HG02870 (cell line): ENCODE measurements around the gene TIMM17A.
A peak's percentile ranks its signal among the peaks of the same experiment; 100 is the strongest.

Experiments used
- ATAC-seq: cut with Tn5 transposase; IDR thresholded peaks from one replicate; pipeline ENCODE4 v1.9.1; 2021; ENCODE audit warnings: mild to moderate bottlenecking, moderate library complexity; ENCODE audit not compliant: unreplicated experiment

Gene TIMM17A

DNA sequence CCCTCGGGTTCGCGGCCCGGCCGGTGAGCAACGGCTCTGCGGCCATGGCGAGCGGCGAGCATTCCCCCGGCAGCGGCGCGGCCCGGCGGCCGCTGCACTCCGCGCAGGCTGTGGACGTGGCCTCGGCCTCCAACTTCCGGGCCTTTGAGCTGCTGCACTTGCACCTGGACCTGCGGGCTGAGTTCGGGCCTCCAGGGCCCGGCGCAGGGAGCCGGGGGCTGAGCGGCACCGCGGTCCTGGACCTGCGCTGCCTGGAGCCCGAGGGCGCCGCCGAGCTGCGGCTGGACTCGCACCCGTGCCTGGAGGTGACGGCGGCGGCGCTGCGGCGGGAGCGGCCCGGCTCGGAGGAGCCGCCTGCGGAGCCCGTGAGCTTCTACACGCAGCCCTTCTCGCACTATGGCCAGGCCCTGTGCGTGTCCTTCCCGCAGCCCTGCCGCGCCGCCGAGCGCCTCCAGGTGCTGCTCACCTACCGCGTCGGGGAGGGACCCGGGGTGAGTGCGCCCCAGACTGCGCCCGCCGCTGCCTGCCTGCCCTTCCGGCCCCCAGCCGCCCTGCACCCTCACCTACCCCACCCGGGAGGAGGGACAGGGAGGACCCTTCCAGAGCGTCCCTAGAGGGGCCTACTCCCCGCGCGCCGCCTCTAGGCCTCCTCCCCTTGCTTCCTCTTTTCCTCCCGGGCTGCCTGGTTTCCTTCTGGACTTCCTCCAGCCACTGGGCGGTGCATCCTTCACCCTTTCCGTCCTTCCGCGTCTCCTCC, 27.5 kb downstream of the TIMM17A start, which contains the start of gene RNPEP:
Gene RNPEP, plus strand, starts transcription at position 26 of the 757 bp plus-strand sequence. Its CDS starts 19 bp downstream, at position 45.
- peak; percentile 72 for ATAC-seq

GRCh38 chr1:201983380-201983805, 28.1 kb downstream of the TIMM17A start:
- no peak for ATAC-seq

DNA sequence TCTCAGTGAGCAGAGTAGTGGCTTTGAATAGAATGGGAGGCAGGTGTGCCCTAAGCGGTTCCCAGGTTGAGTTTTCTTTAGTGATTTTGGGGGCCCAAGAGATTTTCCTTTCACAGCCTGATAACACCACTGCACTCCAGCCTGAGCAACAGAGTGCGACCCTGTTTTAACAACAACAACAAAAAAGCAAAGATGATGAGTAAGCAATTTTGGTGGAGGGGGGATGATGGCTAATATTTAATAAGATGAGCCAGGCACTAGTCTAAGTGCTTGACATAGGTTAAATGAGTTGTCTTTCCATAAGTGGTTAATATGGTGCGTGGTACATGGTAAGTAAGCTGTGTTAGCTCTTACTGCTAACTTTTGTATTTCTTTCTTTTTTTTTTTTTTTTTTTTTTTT, 29.1 kb downstream of the TIMM17A start:
- no peak for ATAC-seq

DNA sequence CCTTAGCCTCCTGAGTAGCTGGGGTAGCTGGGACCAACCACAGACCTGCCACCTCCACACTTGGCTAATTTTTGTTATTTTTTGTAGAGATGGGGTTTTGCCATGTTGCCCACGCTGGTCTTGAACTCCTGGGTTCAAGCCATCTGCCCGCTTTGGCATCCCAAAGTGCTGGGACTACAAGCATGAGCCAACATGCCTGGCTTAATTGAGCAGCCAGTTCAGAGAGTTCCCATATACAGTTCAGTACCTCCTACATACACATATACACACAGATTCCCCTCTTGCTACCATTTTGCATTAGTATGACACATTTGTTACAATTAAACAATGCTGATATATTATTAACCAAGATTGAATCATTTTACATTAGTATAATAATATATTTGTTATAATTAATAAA, 30.1 kb downstream of the TIMM17A start:
- no peak for ATAC-seq

GRCh38 chr1:201988601-201989000, 33.3 kb downstream of the TIMM17A start:
- ATAC-seq = no peak

DNA sequence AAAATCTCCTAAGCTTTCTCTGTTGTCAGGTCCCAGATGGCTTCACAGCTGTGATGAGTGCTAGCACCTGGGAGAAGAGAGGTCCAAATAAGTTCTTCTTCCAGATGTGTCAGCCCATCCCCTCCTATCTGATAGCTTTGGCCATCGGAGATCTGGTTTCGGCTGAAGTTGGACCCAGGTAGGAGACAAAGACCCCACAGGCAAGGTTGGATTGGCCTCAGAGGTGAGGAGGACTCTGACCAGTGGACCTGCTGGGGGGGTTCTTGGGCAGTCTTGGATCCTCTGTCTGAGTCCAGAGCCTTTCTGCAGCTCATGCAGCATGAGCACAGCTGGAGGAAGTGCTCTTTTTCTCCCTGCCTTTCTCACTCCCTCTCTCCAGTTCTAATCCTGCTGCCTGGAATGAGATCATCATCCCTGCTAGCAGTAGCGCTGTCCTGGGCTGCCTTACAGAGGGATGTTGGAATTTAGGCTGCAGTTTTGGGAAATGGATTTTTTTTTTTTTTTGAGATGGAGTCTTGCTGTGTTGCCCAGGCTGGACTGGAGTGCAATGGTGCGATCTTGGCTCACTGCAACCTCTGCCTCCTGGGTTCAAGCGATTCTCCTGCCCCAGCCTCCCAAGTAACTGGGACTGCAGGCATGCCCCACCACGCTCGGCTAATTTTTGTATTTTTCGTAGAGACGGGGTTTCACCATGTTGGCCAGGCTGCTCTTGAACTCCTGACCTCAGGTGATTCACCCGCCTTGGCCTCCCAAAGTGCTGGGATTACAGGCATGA, 34.2 kb downstream of the TIMM17A start:
- ATAC-seq = no peak

GRCh38 chr1:201990427-201990826, 35.1 kb downstream of the TIMM17A start:
- ATAC-seq = no peak

DNA sequence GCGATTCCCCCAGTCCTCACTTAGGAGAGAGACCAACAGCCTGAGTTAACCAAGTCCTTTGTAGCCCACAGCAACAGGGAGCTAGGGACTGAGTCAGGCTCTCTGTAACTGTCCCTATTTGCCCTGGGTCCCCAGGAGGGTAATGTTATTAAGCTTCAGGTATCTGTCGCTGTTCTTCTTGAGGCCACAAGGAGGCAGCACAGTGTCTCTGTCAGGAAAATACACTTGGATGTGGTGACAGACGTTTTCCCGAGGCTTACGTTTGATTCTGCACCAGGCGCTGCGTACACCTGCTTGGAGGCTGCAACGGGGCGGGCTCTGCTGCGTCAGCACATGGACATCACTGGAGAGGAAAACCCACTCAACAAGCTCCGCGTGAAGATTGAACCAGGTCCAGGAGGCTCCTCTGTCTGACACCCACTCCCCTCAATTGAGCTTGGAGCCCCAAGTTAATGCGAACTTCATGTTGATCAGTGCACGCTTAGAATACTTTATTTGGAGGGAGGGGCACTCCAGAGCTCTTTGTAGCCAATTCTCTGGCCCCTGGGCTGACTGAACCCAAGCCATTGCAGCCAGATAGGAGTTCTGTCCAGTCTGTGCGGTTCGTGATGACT, 44.4 kb downstream of the TIMM17A start:
- no peak for ATAC-seq

- no peak for ATAC-seq
These were observed 47.2 kb downstream of the TIMM17A start for GRCh38 chr1:202002507-202002906.

GRCh38 chr1:202004711-202005110, 49.4 kb downstream of the TIMM17A start:
- no peak for ATAC-seq

GRCh38 chr1:202005958-202006357, 50.7 kb downstream of the TIMM17A start:
- ATAC-seq = no peak

GRCh38 chr1:202007304-202007703, 52.0 kb downstream of the TIMM17A start:
- ATAC-seq = no peak

- no peak for ATAC-seq
These were observed 52.6 kb downstream of the TIMM17A start for GRCh38 chr1:202007805-202008489.

DNA sequence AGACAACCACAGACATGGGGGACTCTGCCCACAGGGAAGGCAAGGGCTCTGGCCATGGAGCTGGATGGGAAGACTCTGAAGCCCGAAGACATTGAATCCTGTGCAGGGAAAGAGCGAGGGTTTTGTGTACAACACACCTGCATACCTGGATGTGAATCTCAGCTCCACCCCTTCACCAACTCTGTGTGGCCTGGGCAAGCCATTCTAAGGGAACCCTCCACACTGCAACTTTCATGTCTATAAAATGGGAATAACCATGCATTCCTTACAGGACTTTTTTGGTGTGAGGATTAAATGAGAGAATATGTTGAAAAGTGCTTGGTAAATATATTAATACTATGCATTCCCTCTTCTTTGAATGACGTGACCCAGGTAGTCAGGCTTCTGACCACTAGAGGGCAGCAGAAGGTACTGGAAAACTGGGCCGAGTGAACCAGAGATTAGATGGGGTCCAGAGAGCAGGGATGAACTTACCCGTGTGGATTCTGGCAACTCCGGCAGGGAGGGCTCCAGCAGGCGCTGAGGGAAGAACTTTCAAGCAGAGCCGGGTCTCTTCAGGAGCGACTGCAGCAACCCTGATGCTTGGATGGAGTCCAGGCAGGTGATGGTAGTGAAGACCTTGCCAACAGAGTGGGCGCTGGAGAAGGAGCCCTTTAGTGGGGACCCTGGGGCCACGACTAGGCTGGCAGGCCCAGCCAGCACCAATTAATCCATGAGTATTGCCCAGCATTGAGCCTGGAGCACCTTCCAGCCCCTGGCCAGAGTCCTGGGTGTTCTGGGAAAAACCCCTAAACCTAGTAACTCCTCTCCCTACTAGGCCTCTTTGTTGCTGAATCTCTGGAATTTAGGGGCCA, 54.2 kb downstream of the TIMM17A start:
- ATAC-seq = no peak

- peak; percentile 79 for ATAC-seq
These were observed 55.1 kb downstream of the TIMM17A start, which contains the start of gene ELF3 for GRCh38 chr1:202010180-202011015. Gene ELF3, plus strand, starts transcription at chr1:202010587. Its CDS starts 550 bp downstream, at chr1:202011137.

DNA sequence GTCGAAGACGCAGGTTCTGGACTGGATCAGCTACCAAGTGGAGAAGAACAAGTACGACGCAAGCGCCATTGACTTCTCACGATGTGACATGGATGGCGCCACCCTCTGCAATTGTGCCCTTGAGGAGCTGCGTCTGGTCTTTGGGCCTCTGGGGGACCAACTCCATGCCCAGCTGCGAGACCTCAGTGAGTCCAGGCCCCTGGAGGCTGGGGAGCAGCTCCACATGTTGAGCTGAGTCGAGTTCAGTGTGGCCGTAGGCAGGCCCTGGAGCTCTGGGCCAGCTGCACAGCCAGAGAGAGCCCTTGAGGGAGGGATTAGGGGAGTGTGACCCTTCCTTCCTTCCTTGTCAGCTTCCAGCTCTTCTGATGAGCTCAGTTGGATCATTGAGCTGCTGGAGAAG, 56.7 kb downstream of the TIMM17A start:
- ATAC-seq = no peak

DNA sequence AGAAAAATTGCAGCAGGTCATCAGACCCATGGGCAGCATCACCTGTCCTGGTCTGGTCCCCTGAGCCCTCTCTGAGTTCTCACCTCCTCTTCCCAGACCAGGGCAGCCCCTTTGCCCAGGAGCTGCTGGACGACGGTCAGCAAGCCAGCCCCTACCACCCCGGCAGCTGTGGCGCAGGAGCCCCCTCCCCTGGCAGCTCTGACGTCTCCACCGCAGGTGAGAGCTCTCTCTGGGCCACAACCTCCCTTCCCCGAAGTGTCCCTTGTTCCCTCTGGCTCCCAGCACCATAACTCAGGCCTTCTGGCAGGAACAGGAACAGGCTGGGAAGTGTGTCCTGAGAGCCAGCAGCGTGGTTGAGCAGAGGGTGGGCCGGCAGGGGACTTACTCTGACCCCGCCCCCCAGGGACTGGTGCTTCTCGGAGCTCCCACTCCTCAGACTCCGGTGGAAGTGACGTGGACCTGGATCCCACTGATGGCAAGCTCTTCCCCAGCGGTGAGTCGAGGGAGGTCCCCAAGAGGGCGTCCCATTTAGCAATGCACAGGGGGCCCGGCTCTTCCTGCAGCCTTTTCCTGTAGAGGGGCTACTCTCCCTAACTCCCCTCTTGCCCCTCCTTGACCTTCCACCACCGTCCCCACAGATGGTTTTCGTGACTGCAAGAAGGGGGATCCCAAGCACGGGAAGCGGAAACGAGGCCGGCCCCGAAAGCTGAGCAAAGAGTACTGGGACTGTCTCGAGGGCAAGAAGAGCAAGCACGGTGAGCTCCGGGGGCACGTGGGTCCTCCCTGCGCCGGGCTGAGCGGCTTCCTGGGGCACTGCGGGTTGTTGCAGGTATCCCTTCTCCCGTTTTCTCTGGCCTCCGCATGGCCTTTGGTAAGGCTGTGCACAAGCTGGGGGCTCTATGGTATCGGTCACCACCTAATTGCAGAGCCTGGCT, 57.5 kb downstream of the TIMM17A start:
- ATAC-seq = no peak

DNA sequence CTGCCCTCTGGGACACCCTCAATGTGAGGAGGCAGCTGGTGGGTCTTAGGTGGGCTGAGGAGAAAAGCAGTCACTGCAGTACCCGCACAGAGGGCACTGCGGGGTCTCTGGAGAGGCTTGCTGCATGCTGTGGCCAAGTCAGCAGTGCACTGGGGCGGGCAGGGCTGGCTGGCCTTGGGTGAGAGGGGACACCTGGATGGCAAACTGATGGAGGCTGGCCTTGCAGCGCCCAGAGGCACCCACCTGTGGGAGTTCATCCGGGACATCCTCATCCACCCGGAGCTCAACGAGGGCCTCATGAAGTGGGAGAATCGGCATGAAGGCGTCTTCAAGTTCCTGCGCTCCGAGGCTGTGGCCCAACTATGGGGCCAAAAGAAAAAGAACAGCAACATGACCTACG, 58.3 kb downstream of the TIMM17A start:
- no peak for ATAC-seq
